Chondrocyte (in vitro differentiated cells): ENCODE results near the gene CDK5R2. TPM values are rescaled to one million over a fixed set of nuclear protein-coding genes. Genes with fewer than 3 reads are reported as not detected.

Experiments used
- DNase-seq: peaks from one replicate; pipeline ENCODE4 v3.0.0; 2021; ENCODE audit warnings: mixed read lengths, low spot score
- H3K27ac Mint-ChIP-seq: one replicate; pipeline ENCODE4 v1.8.0; 2021; ENCODE audit warnings: mild to moderate bottlenecking, moderate library complexity, mixed read lengths; ENCODE audit not compliant: unreplicated experiment
- H3K27me3 Mint-ChIP-seq: 2 replicates; pipeline ENCODE4 v1.8.0; 2021; ENCODE audit warnings: low read depth, mixed read lengths
- H3K36me3 Mint-ChIP-seq: 2 replicates; pipeline ENCODE4 v1.8.0; 2021; ENCODE audit warnings: low read depth, mixed read lengths
- H3K4me1 Mint-ChIP-seq: 2 replicates; pipeline ENCODE4 v1.8.0; 2021; ENCODE audit warnings: low read depth, mild to moderate bottlenecking, mixed read lengths
- H3K4me3 Mint-ChIP-seq: one replicate; pipeline ENCODE4 v1.8.0; 2021; ENCODE audit warnings: mild to moderate bottlenecking, moderate library complexity, mixed read lengths; ENCODE audit not compliant: unreplicated experiment
- H3K9me3 Mint-ChIP-seq: 2 replicates; pipeline ENCODE4 v1.8.0; 2021; ENCODE audit warnings: low read depth, mixed read lengths
- long read RNA-seq: library from polyadenylated mRNA; stranded (forward); transcript quantifications from one replicate; pipeline ENCODE4 v2.0.0, GENCODE V29; 2021
- total RNA-seq: library from RNA; stranded (reverse); gene quantifications from 3 replicates; pipeline ENCODE4 v1.2.1, GENCODE V29; 2021
- TF ChIP-seq, protein P1 (sequence below): fragments of 200-600 bp; sonication (generic); IDR thresholded peaks from 2 replicates; pipeline ENCODE4 v1.5.0; 2021; ENCODE audit warnings: antibody characterized with exemption, mild to moderate bottlenecking, moderate library complexity

Gene CDK5R2
- 0.22 to 0.36 TPM in 2 of 3 replicates, not detected in the other for total RNA-seq
- long read RNA-seq, result 0 reads

DNA sequence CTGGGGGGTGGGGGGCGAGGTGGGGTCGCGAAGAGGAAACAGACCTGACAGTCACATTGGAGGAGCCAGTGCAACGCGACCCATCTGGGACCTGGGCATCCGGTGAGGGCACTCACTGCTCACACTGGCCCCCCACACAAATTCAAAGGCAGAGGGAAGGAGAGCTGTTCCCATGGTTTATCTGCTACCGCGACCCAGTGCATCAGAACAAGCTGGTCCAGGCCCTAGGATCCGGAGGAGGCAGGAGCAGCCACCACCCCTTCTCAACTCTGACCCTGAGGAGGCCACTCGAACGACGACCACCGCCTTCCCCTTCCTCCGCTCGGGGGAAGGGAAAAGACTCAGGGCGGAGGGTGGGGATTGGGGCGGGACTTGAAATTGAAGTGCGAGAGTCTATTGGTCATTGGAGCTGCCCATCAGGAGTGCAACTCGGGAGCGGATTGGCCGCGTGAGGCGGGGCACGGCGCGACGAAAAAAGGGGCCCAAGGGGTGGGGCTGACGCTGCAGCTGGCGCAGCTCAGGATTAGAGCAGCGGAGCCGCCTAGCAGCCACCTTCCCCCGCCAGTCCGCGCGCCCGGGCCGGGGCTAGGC lies at the start of gene CDK5R2:
TSS of gene CDK5R2 (plus strand) at position 526 of the 591 bp plus-strand sequence. CDS start 155 bp downstream, outside the sequence.
- Mint-ChIP-seq H3K27me3 (peaks cover 82% of the 10 kb centered on the region), H3K4me3 (peak within 1 kb of the TSS; percentile 71), H3K27ac (no peak within 1 kb of the TSS), H3K36me3 (peaks cover 3% of the 10 kb centered on the region), H3K9me3 (no peaks in the 10 kb centered on the region), H3K4me1 (peaks cover 20% of the 10 kb centered on the region)
- no peak for DNase-seq
- TF ChIP-seq, protein P1, sequence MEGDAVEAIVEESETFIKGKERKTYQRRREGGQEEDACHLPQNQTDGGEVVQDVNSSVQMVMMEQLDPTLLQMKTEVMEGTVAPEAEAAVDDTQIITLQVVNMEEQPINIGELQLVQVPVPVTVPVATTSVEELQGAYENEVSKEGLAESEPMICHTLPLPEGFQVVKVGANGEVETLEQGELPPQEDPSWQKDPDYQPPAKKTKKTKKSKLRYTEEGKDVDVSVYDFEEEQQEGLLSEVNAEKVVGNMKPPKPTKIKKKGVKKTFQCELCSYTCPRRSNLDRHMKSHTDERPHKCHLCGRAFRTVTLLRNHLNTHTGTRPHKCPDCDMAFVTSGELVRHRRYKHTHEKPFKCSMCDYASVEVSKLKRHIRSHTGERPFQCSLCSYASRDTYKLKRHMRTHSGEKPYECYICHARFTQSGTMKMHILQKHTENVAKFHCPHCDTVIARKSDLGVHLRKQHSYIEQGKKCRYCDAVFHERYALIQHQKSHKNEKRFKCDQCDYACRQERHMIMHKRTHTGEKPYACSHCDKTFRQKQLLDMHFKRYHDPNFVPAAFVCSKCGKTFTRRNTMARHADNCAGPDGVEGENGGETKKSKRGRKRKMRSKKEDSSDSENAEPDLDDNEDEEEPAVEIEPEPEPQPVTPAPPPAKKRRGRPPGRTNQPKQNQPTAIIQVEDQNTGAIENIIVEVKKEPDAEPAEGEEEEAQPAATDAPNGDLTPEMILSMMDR, result no peak

DNA sequence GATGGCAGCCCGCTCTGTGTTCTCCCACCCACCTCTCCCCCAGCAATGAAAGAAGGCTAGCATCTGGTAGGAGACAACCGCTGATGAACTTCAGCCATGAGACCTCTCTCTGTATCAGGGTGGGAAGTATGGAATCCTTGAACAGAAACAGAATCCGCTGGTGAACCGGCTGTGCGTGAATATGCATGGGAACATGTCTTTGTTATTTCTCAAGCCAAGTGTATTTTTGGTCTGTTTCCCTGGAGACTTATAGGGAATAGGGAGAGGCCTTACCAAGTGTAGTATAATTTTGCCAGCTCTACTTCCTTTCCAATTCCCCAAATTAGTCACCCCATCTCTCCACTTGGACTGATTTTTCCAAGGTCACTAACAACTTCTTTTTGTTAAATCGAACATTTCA lies 48.7 kb upstream of the CDK5R2 start:
- DNase-seq, result no peak
- Mint-ChIP-seq H3K36me3 (no peaks in the 10 kb centered on the region), H3K27ac (no peak overlapping the region), H3K4me1 (peaks cover 14% of the 10 kb centered on the region), H3K27me3 (peaks cover 14% of the 10 kb centered on the region), H3K9me3 (no peaks in the 10 kb centered on the region), H3K4me3 (no peak overlapping the region)
- TF ChIP-seq, protein P1, result no peak

DNA sequence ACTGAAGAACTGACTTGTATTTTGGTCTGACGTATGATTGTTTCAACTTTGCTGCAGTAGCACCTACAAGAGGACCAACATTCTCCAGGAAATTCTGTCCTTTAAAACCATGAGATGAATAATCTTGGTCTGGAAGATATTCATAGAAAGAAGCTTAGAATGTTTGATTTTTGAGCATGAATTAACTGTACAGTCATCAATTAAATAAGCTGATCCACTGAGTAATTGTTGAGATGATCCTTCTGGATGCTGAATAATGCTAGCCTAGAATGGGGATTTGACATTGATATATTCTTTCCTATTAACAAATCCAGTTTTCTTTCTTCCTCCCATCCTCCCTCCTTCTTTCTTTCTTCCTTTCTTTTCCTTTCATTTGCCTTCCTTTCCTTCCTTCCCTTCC lies 39.0 kb upstream of the CDK5R2 start:
- Mint-ChIP-seq H3K9me3 (peaks cover 8% of the 10 kb centered on the region), H3K27ac (no peak overlapping the region), H3K36me3 (peaks cover 5% of the 10 kb centered on the region), H3K4me1 (no peaks in the 10 kb centered on the region), H3K4me3 (no peak overlapping the region), H3K27me3 (peaks cover 62% of the 10 kb centered on the region)
- no peak for DNase-seq
- TF ChIP-seq, protein P1, result no peak

DNA sequence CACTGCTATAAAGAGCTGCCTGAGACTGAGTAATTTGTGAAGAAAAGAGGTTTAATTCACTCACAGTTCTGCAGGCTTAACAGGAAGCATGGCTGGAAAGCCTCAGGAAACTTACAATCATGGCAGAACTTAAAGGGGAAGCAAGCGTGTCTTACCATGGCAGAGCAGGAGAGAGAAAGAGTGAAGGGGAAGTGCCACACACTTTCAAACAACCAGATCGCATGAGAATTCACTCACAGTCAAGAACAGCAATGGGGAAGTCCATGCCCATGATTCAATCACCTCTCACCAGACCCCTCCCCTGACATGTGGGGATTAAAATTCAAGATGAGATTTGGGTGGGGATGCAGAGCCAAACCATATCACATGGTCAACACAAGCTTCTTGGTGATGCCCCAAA lies 34.7 kb upstream of the CDK5R2 start:
- TF ChIP-seq, protein P1, result no peak
- peaks cover 67% of the 10 kb centered on the region for H3K27me3 Mint-ChIP-seq
- H3K4me1 Mint-ChIP-seq, result no peaks in the 10 kb centered on the region
- H3K27ac Mint-ChIP-seq, result no peak overlapping the region
- no peak overlapping the region for H3K4me3 Mint-ChIP-seq
- no peak for DNase-seq
- peaks cover 8% of the 10 kb centered on the region for H3K9me3 Mint-ChIP-seq
- peaks cover 4% of the 10 kb centered on the region for H3K36me3 Mint-ChIP-seq

DNA sequence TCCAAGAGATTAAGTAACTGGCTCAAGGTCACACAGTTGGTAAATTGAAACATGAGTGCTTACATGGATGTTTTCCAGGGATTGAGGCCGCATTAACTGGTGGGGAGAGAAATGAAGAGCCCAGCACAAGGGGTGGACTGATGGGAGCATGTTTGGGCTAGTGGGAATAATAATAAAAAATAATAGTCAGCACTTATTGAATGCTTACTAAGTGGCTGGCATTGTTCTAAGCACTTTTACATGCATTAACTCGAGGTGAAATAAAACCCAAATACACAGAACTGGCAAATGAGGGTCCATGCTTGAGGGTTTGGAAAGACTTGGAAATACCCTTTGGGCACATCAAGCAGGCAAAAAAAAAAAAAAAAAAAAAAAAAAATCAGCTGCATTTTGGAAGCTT lies 34.0 kb upstream of the CDK5R2 start:
- TF ChIP-seq, protein P1, result no peak
- DNase-seq, result no peak
- Mint-ChIP-seq H3K4me1 (no peaks in the 10 kb centered on the region), H3K9me3 (peaks cover 8% of the 10 kb centered on the region), H3K36me3 (peaks cover 4% of the 10 kb centered on the region), H3K27ac (no peak overlapping the region), H3K27me3 (peaks cover 65% of the 10 kb centered on the region), H3K4me3 (no peak overlapping the region)
